ENCODE data around the gene MBNL1.

MBNL1 gene

DNA sequence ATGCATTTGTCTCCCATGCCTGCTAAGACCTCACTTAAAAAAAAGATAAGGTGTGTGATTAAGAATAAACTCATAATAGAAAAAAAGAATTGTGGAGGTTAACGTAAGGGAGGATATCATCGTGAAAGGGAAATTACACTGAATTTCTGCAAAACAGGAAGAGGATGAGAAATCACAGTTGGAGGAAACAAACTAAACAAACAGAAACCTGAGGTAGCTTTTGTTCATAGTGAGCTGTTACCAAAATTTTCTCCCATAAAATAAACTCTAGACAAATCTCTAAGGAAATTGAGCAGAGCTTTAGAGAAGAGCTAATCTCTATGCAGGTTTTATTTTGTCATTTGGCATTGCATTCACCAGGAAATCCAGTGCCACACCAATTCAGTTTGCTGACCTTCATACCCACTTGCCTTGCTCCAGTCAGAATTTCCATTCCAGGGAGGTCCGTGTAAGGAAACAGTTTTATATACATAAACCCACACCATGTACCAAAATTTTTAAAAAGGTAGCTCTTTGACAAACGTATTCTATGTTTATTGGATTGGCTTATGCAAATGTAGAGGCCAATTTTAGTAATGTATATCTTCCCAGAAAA lies 231.2 kb downstream of the MBNL1 start:
- FAIRE-seq: no peak

DNA sequence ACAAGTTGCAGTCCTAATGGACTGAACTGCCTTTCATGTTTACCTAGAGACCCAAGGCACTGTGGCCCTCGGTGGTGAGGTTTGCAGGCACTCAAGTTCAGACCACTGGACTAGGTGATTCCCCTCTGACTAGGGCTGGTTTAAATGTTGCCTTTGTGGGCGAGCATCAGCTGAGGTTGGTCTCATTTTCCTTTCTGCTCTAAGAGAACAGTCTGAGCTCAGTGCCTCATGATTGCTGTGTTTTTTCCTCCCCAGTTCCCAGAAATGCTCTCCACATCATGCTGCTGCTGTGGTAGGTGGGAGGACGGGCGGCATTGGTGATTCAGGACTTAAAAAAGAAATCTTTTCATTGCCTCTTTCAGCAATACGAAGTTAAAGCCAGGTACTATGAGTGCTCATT lies 237.2 kb downstream of the MBNL1 start:
- FAIRE-seq: no peak

DNA sequence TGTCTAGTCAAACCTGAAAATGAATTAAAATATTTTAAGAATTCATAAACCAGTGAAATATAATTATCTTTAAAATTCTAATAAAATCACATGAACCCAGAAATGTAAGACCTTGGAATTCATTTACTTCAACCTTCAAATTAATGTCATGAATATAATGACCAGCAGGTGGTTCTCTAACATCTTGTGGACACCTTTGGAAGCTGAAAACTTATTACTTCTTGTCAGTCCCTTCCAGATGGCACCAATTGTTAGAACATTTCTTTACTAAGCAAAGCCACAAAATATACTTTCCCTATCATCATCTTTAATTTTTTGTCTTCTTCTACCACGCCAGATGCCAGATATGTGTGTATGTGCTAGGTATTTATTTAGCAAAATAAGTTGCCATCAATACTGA lies 240.0 kb downstream of the MBNL1 start:
- FAIRE-seq: no peak

DNA sequence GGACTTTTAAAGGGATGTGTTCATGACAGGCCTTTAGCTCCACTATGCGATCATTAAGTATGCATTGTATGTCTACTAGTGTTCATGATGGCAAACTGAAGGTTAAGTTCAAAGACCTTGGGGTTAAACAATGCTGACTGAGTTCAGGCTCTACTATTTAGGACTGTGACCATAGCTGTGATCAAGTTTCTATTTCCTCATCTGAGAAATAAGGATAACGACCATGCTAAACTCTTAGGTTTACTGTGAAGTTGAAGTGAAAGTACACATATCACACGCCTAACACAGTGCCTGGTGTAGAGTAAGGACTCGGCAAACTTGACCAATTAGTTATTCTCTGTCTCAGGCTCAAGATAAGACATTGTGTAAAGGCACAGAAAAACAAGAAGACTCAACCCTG lies 243.2 kb downstream of the MBNL1 start:
- no peak for FAIRE-seq

DNA sequence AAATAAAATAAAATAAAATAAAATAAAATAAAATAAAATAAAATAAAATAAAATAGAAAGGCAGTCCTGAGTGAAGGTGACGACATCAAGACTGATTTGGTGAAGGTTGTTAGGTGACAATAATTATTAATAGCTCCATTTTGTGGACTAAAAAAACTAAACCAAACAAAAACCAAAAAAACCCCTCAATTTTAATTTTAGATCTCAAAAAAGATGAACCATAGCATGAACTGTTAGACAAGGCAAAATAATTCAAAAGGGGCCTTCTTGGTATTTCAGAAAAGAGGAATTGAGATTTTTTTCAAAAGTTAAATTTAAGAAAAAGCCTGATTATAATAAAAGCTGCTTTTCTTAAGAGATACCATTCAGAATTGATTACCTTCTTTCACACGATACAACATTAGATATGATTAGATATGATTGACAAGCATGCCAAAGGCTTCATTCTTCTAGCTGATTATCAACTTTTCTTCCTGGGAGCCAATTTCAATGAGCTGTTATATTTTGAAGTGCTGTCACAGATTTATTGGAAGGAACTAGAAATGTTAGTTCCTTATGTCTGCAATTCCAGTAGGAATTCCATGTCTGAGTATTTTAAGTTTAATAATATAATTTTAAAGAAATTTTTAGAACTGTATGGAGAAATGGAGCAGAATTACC lies 244.7 kb downstream of the MBNL1 start:
- no peak for FAIRE-seq

Data from TTC549 (cell line).